Lung (tissue), 12 donors: Measurements from ENCODE around the gene CSNK1G2. TPM values are rescaled to one million over a fixed set of nuclear protein-coding genes. Genes with fewer than 3 reads are reported as not detected.

Source experiments
- ATAC-seq: fragments of 200-7000 bp; cut with Tn5 transposase; one replicate; pipeline ENCODE4 v1.9.1; 2020; ENCODE audit warnings: moderate number of reproducible peaks; ENCODE audit not compliant: insufficient read depth, low FRiP score
- DNase-seq, 3 donors: peaks; one replicate each; pipeline ENCODE4 v3.0.0-alpha.2; 2013 to 2017
- H3K27ac ChIP-seq, 2 donors: one replicate each; pipeline ENCODE4 v1.5.1; 2013; ENCODE audit warnings: mild to moderate bottlenecking in 2 of 2, moderate library complexity in 2 of 2, control low read depth in 1 of 2, inconsistent platforms in 1 of 2, low read depth in 1 of 2, low read length in 1 of 2
- H3K27me3 ChIP-seq, 3 donors: one replicate each; pipeline ENCODE4 v1.5.1; 2013; ENCODE audit warnings: low read length in 2 of 3; ENCODE audit not compliant: control insufficient read depth in 3 of 3, insufficient read depth in 3 of 3
- H3K36me3 ChIP-seq, 4 donors: one replicate each; pipeline ENCODE4 v1.5.1; 2013; ENCODE audit warnings: low read length in 4 of 4, mild to moderate bottlenecking in 1 of 4, moderate library complexity in 1 of 4; ENCODE audit not compliant: control insufficient read depth in 4 of 4, insufficient read depth in 4 of 4
- H3K4me1 ChIP-seq, 5 donors: one replicate each; pipeline ENCODE4 v1.5.1; 2013; ENCODE audit warnings: low read length in 5 of 5, mild to moderate bottlenecking in 2 of 5, moderate library complexity in 1 of 5; ENCODE audit not compliant: control insufficient read depth in 5 of 5, insufficient read depth in 5 of 5
- H3K4me3 ChIP-seq: one replicate; pipeline ENCODE4 v1.5.1; 2013; ENCODE audit warnings: mild to moderate bottlenecking, control low read depth, moderate library complexity
- H3K9ac ChIP-seq, 2 donors: one replicate each; pipeline ENCODE4 v1.5.1; 2013; ENCODE audit warnings: low read length in 2 of 2, control low read depth in 1 of 2; ENCODE audit not compliant: insufficient read depth in 1 of 2
- H3K9me3 ChIP-seq, 4 donors: one replicate each; pipeline ENCODE4 v1.5.1; 2013; ENCODE audit warnings: low read length in 3 of 4, mild to moderate bottlenecking in 1 of 4, moderate library complexity in 1 of 4; ENCODE audit not compliant: control insufficient read depth in 4 of 4, insufficient read depth in 3 of 4
- CTCF ChIP-seq: IDR thresholded peaks from 2 replicates; pipeline ENCODE4 v1.5.1; 2012; ENCODE audit warnings: mild to moderate bottlenecking; ENCODE audit errors: control extremely low read depth, extremely low read depth
- WGBS, 2 donors: extraction: QIAGEN DNeasy Blood & Tissue Kit; methylation state at CpG; one replicate each; pipeline ENCODE4 v1.1.7; 2013; 5-methylcytosine and 5-hydroxymethylcytosine counted together
- polyA plus RNA-seq, 2 donors: library from polyadenylated mRNA; stranded (reverse); fragments of 200-250 nt; gene quantifications; one replicate each; pipeline ENCODE4 v1.2.1, GENCODE V29; 2013
- total RNA-seq, 2 donors: library from RNA; depleted of rRNA in 1 of 2; stranded (reverse); fragments of >200 nt in 1 of 2; gene quantifications; one replicate each; pipeline ENCODE4 v1.2.1, GENCODE V29; 2014 to 2021
- donor health status: control.
- donor health status: control.
- donor health status: Bipolar disorder and iron deficiency.
- donor health status: healthy.
- donor health status: DM: yes; HTN: yes; CAD: no.

Gene CSNK1G2
- total and polyA plus RNA-seq, 4 donors: 50.0 to 80.2 (median 70.8) TPM

- Histone ChIP-seq H3K36me3 (peaks cover 0 to 24% (median 2%) of the 10 kb centered on the region in 4 donors), H3K27ac (no peak overlapping the region), H3K9me3 (no peaks in the 10 kb centered on the region), H3K27me3 (no peaks in the 10 kb centered on the region), H3K4me3 (no peak overlapping the region), H3K4me1 (no peaks in the 10 kb centered on the region), H3K9ac (no peak overlapping the region)
- WGBS, 2 donors: 94 to 96% methylated on average over 12 of the region's 12 CpGs
- no peak for TF ChIP-seq CTCF
- DNase-seq (no peak), ATAC-seq (no peak)
Measured at GRCh38 chr19:1956122-1956494, 15.1 kb downstream of the CSNK1G2 start.

DNA sequence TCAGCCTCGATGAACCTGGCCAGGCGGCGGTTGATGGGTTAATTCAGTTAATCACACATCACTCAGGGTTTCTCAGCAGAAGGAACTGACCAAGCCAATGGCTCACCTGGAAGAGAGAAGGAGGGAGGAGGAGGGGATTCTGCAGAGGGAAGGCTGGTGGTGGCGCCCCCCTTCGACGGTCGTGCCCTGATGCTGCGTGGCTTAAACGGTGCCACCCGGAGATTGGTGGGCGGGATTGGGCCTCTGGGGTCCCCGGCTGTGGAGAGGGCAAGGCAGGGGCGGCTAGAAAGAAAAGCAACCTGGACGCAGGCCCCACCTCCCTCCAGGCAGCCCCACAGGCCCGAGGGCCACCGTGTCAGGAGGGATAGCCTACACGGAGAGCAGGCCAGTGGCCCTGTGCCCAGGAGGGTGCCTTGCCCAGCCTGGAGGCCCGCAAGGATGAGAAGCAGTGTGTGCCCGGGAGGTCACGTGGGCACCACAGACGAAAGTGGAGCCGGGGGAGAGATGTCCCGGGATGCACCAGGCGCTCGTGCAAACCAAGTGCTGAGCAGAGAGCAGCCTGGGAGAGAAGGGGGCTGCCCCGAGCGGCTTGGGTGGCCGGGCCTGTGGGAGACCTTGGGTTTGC lies 16.0 kb downstream of the CSNK1G2 start:
- ATAC-seq: no peak
- H3K9me3 ChIP-seq: no peaks in the 10 kb centered on the region
- H3K36me3 ChIP-seq: peaks cover 0 to 22% (median under 1%) of the 10 kb centered on the region in 4 donors
- no peak overlapping the region for H3K9ac ChIP-seq
- no peak for TF ChIP-seq CTCF
- no peak overlapping the region for H3K4me3 ChIP-seq
- 86 to 90% methylated on average over 23 to 28 of the region's 28 CpGs for WGBS, 2 donors
- no peak overlapping the region for H3K27ac ChIP-seq
- H3K27me3 ChIP-seq: no peaks in the 10 kb centered on the region
- peaks cover 0 to under 1% (median 0%) of the 10 kb centered on the region in 5 donors for H3K4me1 ChIP-seq
- DNase-seq: no peak

- H3K9ac ChIP-seq: no peak overlapping the region
- no peak overlapping the region for H3K4me3 ChIP-seq
- ATAC-seq (no peak), DNase-seq (no peak)
- no peak for TF ChIP-seq CTCF
- H3K36me3 ChIP-seq: peaks cover 0 to 21% (median 1%) of the 10 kb centered on the region in 4 donors
- H3K27ac ChIP-seq: no peak overlapping the region
- H3K27me3 ChIP-seq: no peaks in the 10 kb centered on the region
- WGBS, 2 donors: 88 to 92% methylated on average over 37 to 40 of the region's 40 CpGs
- H3K9me3 ChIP-seq: no peaks in the 10 kb centered on the region
- H3K4me1 ChIP-seq: peaks cover 0 to 2% (median 0%) of the 10 kb centered on the region in 5 donors
Measured at GRCh38 chr19:1957562-1958248, 16.7 kb downstream of the CSNK1G2 start.
